ENCODE measurements around the gene ARF1.
A peak's percentile ranks its signal among the peaks of the same experiment; 100 is the strongest.

DNA sequence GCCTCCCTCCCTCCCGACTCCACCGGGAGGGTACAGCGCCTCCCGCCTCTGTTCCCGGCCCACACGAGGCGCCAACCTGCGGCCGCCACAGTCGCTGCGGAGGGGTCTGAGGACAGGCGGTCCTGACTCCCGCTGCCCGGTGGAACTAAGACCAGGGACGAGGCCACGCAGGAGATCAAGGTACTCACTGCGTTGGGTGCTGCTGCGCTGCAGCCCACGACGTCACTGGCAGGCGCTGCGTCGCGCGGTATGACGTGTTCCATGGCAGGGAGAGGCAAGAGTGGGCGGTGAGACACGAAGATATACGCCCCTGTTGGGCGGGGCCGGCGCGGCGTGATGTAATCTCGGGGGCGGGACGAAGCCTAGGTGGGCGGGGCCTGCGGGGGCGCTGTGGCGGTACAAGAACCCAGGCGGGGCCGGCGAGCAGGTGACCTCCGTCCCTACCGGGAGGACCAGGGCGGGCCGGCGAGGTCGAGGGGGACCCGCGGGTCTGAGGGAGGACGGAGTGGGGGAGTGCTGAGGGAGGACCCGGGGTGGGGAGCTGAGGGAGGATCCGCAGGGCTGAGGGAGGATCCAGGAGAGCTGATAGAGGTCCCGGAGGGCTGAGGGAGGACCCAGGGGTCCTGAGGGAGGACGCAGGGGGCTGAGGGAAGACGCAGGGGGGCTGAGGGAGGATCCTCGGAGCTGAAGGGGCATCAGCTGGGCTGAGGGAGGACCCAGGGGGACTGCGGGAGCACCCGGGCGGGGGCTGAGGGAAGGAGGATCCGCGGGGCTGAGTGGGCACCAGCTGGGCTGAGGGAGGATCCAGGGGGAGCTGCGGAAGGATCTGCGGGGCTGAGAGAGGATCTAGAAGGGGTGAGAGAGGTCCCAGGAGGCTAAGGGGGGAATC is 26.8 kb downstream of the ARF1 start, which contains the start of gene MRPL55:
- TF ChIP-seq BCL11A (IDR thresholded peaks at IDR 0.05; ENCODE audit: low read depth in 2 of 2, low read length in 2 of 2), result no peak
- no peak for TF ChIP-seq CTCF (IDR thresholded peaks at IDR 0.05; ENCODE audit: control extremely low read depth in 1 of 3, insufficient read depth in 1 of 3, low read depth in 1 of 3, low read length in 3 of 3)
- TF ChIP-seq POLR2A (IDR thresholded peaks at IDR 0.05; ENCODE audit: control extremely low read depth in 1 of 2, low read depth in 2 of 2, low read length in 2 of 2), result peak in 1 of 2 experiments; percentile 86; a peak in 2 of 3 replicates
- TF ChIP-seq MAFK (IDR thresholded peaks at IDR 0.05; ENCODE audit: low read depth, low read length), result no peak
- no peak for TF ChIP-seq EZH2 (IDR thresholded peaks at IDR 0.05; ENCODE audit: low read depth, low read length, severe bottlenecking)
- TF ChIP-seq RAD21 (IDR thresholded peaks at IDR 0.05 in 1 of 2, conservative IDR thresholded peaks at IDR 0.05 in 1 of 2; ENCODE audit: low read depth in 2 of 2, low read length in 2 of 2), result no peak
- no peak for TF ChIP-seq SIX5 (IDR thresholded peaks at IDR 0.05; ENCODE audit: low read depth, low read length)
- no peak for TF ChIP-seq NANOG (IDR thresholded peaks at IDR 0.05; ENCODE audit: insufficient read depth, low read depth, low read length, poor library complexity, severe bottlenecking)
- TF ChIP-seq KDM5A (IDR thresholded peaks at IDR 0.05; ENCODE audit: low read length), result peak; percentile 97
